GM12892 (cell line): ENCODE measurements around the gene AURKAIP1.
"Not testable (repeated sequence)": the region's sequence is repeated elsewhere in the genome, so short reads cannot be mapped to it uniquely, and the experiment has no call there.

Experiments used
- DNase-seq: peaks from one replicate; pipeline ENCODE4 v3.0.0; 2011; ENCODE audit not compliant: insufficient read length
- FAIRE-seq: peaks from 2 replicates; lab custom pipeline; 2011; peaks lifted over from hg19 to GRCh38; lab: Jason Lieb, UNC
- POLR2A ChIP-seq: IDR thresholded peaks from 2 replicates; pipeline ENCODE4 v1.6.1; 2011; ENCODE audit warnings: low read depth, low read length, control low read depth
- POLR2AphosphoS5 ChIP-seq: IDR thresholded peaks from 2 replicates; pipeline ENCODE4 v1.6.1; 2011; ENCODE audit warnings: low read depth, low read length, control low read depth
- TAF1 ChIP-seq: IDR thresholded peaks from 2 replicates; pipeline ENCODE4 v1.6.1; 2011; ENCODE audit warnings: low read depth, mild to moderate bottlenecking, control low read depth, low read length, borderline replicate concordance

AURKAIP1 gene

GRCh38 chr1:1390675-1391074, 15.7 kb upstream of the AURKAIP1 start:
- TF ChIP-seq TAF1 (no peak), POLR2A (no peak), POLR2AphosphoS5 (no peak)
- DNase-seq (no peak), FAIRE-seq (no peak)

- TF ChIP-seq TAF1, result no peak
- no peak for TF ChIP-seq POLR2AphosphoS5
- no peak for TF ChIP-seq POLR2A
- DNase-seq (no peak), FAIRE-seq (no peak)
These were observed 13.1 kb upstream of the AURKAIP1 start for GRCh38 chr1:1388078-1388472.

GRCh38 chr1:1387098-1388077, 12.4 kb upstream of the AURKAIP1 start:
- DNase-seq (no peak), FAIRE-seq (no peak)
- TF ChIP-seq POLR2A, result no peak
- TF ChIP-seq TAF1, result no peak
- TF ChIP-seq POLR2AphosphoS5, result no peak

- DNase-seq (no peak), FAIRE-seq (no peak)
- TF ChIP-seq TAF1, result no peak
- TF ChIP-seq POLR2AphosphoS5, result peak; percentile 55; the same call in 1 of the 2 replicates
- no peak; the same call in 1 of the 2 replicates for TF ChIP-seq POLR2A
These were observed 10.9 kb upstream of the AURKAIP1 start for GRCh38 chr1:1385931-1386330.

- not testable (repeated sequence) for FAIRE-seq, DNase-seq
These were observed 10.3 kb upstream of the AURKAIP1 start for GRCh38 chr1:1385339-1385738.

GRCh38 chr1:1381294-1381693, 6.3 kb upstream of the AURKAIP1 start:
- TF ChIP-seq POLR2AphosphoS5, result no peak
- no peak for FAIRE-seq
- DNase-seq, result no peak

GRCh38 chr1:1380860-1381259, 5.9 kb upstream of the AURKAIP1 start:
- TF ChIP-seq TAF1, result no peak
- no peak for TF ChIP-seq POLR2AphosphoS5
- no peak for TF ChIP-seq POLR2A
- FAIRE-seq, result no peak
- no peak for DNase-seq

GRCh38 chr1:1377540-1378205, 2.7 kb upstream of the AURKAIP1 start:
- FAIRE-seq, result no peak
- TF ChIP-seq POLR2AphosphoS5, result no peak
- TF ChIP-seq TAF1, result no peak
- no peak for DNase-seq

GRCh38 chr1:1376551-1377226, 1.7 kb upstream of the AURKAIP1 start:
- FAIRE-seq (no peak), DNase-seq (no peak)
- no peak for TF ChIP-seq POLR2AphosphoS5
- no peak for TF ChIP-seq TAF1
- TF ChIP-seq POLR2A, result no peak

GRCh38 chr1:1374589-1374928, 448 bp downstream of the AURKAIP1 start:
- FAIRE-seq (no peak), DNase-seq (no peak)
- no peak for TF ChIP-seq TAF1
- no peak for TF ChIP-seq POLR2AphosphoS5
- TF ChIP-seq POLR2A, result no peak

GRCh38 chr1:1373815-1374588, 1.0 kb downstream of the AURKAIP1 start:
- DNase-seq, result no peak
- FAIRE-seq, result no peak
- no peak for TF ChIP-seq POLR2A
- no peak for TF ChIP-seq POLR2AphosphoS5
- no peak for TF ChIP-seq TAF1
